ENCODE results near the gene SARDH. TPM values are rescaled to one million over a fixed set of nuclear protein-coding genes. Genes with fewer than 3 reads are reported as not detected.

Gene SARDH
- total RNA-seq, 4 donors from 2014 or later: 0.10 to 0.29 TPM; not detected in 2

GRCh38 chr9:133637451-133638055, 100.6 kb downstream of the SARDH start:
- DNase-seq (ENCODE audit: low spot score in 2 of 2): no peak
- 68 to 83% methylated on average over 11 of the region's 12 CpGs for WGBS, 2 donors
- H3K4me3 ChIP-seq (ENCODE audit: low read depth, poor library complexity, severe bottlenecking): no peak overlapping the region
- intact Hi-C loops (cut with DNase I; ENCODE audit: low total_unique reads): loop anchor here (2.0 kb wide), 1 partner anchor 39 kb away; no protein-coding TSS in a partner anchor
- TF ChIP-seq CTCF (IDR thresholded peaks at IDR 0.05) (no peak), POLR2A (IDR thresholded peaks at IDR 0.05) (no peak)

GRCh38 chr9:133636902-133637301, 101.2 kb downstream of the SARDH start:
- no peak for TF ChIP-seq POLR2A (IDR thresholded peaks at IDR 0.05)
- no peak for DNase-seq (ENCODE audit: low spot score in 2 of 2)
- intact Hi-C loops (cut with DNase I; ENCODE audit: low total_unique reads): loop anchor here (2.0 kb wide), 1 partner anchor 40 kb away; no protein-coding TSS in a partner anchor
- WGBS, 2 donors: 87 to 90% methylated on average over 12 of the region's 12 CpGs
- no peak overlapping the region for H3K4me3 ChIP-seq (ENCODE audit: low read depth, poor library complexity, severe bottlenecking)

DNA sequence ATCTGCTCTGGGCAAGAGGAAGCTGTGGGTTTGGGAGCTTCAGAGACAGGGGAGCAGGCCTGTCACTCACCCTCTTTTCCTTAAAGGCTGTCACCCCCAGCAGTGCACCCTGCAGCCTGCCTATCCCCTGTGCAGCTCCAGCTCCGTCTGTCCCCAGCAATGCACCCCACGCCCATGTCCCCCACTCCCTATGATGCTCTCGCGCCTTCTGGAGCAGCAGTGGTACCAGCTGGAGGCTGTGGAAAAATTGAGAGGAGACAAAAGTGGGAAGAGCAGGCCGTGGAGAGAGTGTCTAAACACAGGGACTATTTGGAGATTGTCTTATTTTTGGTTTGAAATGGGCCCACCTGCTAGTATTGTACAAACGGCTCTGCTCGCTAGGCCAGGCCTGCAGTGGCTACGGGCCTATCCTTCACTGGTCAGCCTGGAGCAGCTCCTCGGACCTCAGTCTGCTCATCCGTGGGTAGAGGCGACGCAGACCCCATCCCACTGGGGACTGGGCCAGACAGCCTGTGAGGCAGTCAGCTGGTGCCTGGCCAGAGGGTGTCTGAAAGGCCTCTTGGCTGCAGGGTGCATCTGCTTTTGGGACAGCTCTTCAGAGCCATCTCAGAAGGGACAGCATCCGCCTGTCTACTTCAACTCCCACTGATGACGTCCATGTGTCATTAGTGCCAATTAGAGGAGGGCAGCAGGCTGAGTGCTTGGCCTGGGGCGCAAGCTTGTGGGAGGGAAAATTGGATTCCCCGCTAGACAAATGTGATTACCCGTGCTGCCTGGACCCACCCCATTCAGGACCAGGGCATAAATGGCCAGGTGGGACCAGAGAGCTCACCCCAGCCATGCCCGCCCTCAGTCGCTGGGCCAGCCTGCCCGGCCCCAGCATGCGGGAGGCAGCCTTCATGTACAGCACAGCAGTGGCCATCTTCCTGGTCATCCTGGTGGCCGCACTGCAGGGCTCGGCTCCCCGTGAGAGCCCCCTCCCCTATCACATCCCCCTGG, 102.3 kb downstream of the SARDH start, which contains the start of gene DBH:
Gene DBH (plus strand): TSS at position 831 of the 999 bp plus-strand sequence. CDS start 9 bp downstream, at position 840.
- intact Hi-C loops (cut with DNase I; ENCODE audit: low total_unique reads): loop anchor here (2.0 kb wide), 1 partner anchor 41 kb away; no protein-coding TSS in a partner anchor
- TF ChIP-seq POLR2A (IDR thresholded peaks at IDR 0.05): no peak
- TF ChIP-seq CTCF (IDR thresholded peaks at IDR 0.05): no peak
- 83 to 88% methylated on average over 24 of the region's 24 CpGs for WGBS, 2 donors
- DNase-seq (ENCODE audit: low spot score in 2 of 2): no peak
- H3K4me3 ChIP-seq (ENCODE audit: low read depth, poor library complexity, severe bottlenecking): no peak within 1 kb of the TSS

DNA sequence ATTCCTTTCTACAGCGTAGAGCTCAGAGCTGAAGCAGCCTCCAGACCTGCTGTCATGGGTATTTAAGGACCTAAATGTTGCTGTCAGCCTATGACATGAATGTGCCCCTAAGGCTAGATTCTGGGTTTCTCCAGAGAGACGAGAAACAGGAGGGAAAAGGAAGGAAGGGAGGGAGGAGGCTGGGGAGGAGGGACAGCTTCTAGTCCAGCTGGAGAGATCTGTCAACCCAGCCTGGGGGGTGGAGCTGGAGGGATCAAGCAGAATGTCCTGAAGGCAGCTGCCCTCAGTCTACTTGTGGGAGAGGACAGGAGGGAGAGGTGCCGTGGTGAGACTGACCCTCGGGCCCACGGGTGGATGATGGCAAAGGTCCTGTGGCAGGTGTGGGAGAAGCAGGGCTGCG, 103.1 kb downstream of the SARDH start:
- DNase-seq (ENCODE audit: low spot score in 2 of 2): no peak
- no peak overlapping the region for H3K4me3 ChIP-seq (ENCODE audit: low read depth, poor library complexity, severe bottlenecking)
- 66 to 69% methylated on average over 5 to 6 of the region's 6 CpGs for WGBS, 2 donors
- intact Hi-C loops (cut with DNase I; ENCODE audit: low total_unique reads): no loop called here
- TF ChIP-seq CTCF (IDR thresholded peaks at IDR 0.05) (no peak), POLR2A (IDR thresholded peaks at IDR 0.05) (no peak)

GRCh38 chr9:133634081-133634691, 104.0 kb downstream of the SARDH start:
- intact Hi-C loops (cut with DNase I; ENCODE audit: low total_unique reads): no loop called here
- WGBS, 2 donors: 27 to 42% methylated on average over 17 to 24 of the region's 24 CpGs
- no peak overlapping the region for H3K4me3 ChIP-seq (ENCODE audit: low read depth, poor library complexity, severe bottlenecking)
- TF ChIP-seq CTCF (IDR thresholded peaks at IDR 0.05): no peak
- no peak for TF ChIP-seq POLR2A (IDR thresholded peaks at IDR 0.05)
- no peak for DNase-seq (ENCODE audit: low spot score in 2 of 2)
